Measurements from ENCODE around the gene HSD17B12.

HSD17B12 gene

GRCh38 chr11:43880640-43881159 is 200.2 kb downstream of the HSD17B12 start, which contains the start of gene ALKBH3:
TSS of gene ALKBH3 (plus strand) at chr11:43880831. CDS start at chr11:43882653, 1,822 bp downstream.
- TF ChIP-seq POU6F1 (CRISPR knock-in tag; IDR thresholded peaks at IDR 0.05; ENCODE audit: borderline replicate concordance, low read depth) (no peak), CREB5 (CRISPR knock-in tag; IDR thresholded peaks at IDR 0.05; ENCODE audit: low read depth) (no peak), PPARA (CRISPR knock-in tag; IDR thresholded peaks at IDR 0.05; ENCODE audit: borderline replicate concordance) (peak; percentile 62; the same call in 1 of the 2 replicates), ZFP3 (CRISPR knock-in tag; IDR thresholded peaks at IDR 0.05) (peak; percentile 75; the same call in 1 of the 2 replicates), ZNF70 (CRISPR knock-in tag; IDR thresholded peaks at IDR 0.05) (peak; percentile 68; the same call in 1 of the 2 replicates), TCF4 (CRISPR knock-in tag; IDR thresholded peaks at IDR 0.05; ENCODE audit: borderline replicate concordance) (no peak), ZC3H10 (CRISPR knock-in tag; IDR thresholded peaks at IDR 0.05) (no peak), OSR1 (CRISPR knock-in tag; IDR thresholded peaks at IDR 0.05) (no peak), PATZ1 (CRISPR knock-in tag; IDR thresholded peaks at IDR 0.05; ENCODE audit: borderline replicate concordance) (no peak), ZNF8 (CRISPR knock-in tag; IDR thresholded peaks at IDR 0.05) (0 out of 2 replicates have a peak, but pooled peaks have one; percentile 28), RARB (CRISPR knock-in tag; IDR thresholded peaks at IDR 0.05) (no peak), TOX (CRISPR knock-in tag; IDR thresholded peaks at IDR 0.05; ENCODE audit: borderline replicate concordance) (no peak; the same call in 1 of the 2 replicates), CSDC2 (CRISPR knock-in tag; IDR thresholded peaks at IDR 0.05) (0 out of 2 replicates have a peak, but pooled peaks have one; percentile 65), ZFP30 (CRISPR knock-in tag; IDR thresholded peaks at IDR 0.05) (peak; percentile 46; the same call in 1 of the 2 replicates), ZNF565 (CRISPR knock-in tag; conservative IDR thresholded peaks at IDR 0.05; ENCODE audit: low read depth) (no peak; the same call in 1 of the 2 replicates), BACH2 (CRISPR knock-in tag; IDR thresholded peaks at IDR 0.05; ENCODE audit: borderline replicate concordance) (0 out of 2 replicates have a peak, but pooled peaks have one; percentile 15), GLIS3 (CRISPR knock-in tag; IDR thresholded peaks at IDR 0.05) (no peak), ESRRG (CRISPR knock-in tag; IDR thresholded peaks at IDR 0.05) (no peak), SNAI2 (CRISPR knock-in tag; IDR thresholded peaks at IDR 0.05) (peak; percentile 86), ARNTL (CRISPR knock-in tag; IDR thresholded peaks at IDR 0.05; ENCODE audit: borderline replicate concordance, low read depth) (no peak), ISL1 (CRISPR knock-in tag; IDR thresholded peaks at IDR 0.05) (0 out of 2 replicates have a peak, but pooled peaks have one; percentile 24)
- TF ChIP-seq, protein P1, sequence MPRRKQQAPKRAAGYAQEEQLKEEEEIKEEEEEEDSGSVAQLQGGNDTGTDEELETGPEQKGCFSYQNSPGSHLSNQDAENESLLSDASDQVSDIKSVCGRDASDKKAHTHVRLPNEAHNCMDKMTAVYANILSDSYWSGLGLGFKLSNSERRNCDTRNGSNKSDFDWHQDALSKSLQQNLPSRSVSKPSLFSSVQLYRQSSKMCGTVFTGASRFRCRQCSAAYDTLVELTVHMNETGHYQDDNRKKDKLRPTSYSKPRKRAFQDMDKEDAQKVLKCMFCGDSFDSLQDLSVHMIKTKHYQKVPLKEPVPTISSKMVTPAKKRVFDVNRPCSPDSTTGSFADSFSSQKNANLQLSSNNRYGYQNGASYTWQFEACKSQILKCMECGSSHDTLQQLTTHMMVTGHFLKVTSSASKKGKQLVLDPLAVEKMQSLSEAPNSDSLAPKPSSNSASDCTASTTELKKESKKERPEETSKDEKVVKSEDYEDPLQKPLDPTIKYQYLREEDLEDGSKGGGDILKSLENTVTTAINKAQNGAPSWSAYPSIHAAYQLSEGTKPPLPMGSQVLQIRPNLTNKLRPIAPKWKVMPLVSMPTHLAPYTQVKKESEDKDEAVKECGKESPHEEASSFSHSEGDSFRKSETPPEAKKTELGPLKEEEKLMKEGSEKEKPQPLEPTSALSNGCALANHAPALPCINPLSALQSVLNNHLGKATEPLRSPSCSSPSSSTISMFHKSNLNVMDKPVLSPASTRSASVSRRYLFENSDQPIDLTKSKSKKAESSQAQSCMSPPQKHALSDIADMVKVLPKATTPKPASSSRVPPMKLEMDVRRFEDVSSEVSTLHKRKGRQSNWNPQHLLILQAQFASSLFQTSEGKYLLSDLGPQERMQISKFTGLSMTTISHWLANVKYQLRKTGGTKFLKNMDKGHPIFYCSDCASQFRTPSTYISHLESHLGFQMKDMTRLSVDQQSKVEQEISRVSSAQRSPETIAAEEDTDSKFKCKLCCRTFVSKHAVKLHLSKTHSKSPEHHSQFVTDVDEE (CRISPR knock-in tag; IDR thresholded peaks at IDR 0.05), result peak; percentile 86
- TF ChIP-seq, protein P2, sequence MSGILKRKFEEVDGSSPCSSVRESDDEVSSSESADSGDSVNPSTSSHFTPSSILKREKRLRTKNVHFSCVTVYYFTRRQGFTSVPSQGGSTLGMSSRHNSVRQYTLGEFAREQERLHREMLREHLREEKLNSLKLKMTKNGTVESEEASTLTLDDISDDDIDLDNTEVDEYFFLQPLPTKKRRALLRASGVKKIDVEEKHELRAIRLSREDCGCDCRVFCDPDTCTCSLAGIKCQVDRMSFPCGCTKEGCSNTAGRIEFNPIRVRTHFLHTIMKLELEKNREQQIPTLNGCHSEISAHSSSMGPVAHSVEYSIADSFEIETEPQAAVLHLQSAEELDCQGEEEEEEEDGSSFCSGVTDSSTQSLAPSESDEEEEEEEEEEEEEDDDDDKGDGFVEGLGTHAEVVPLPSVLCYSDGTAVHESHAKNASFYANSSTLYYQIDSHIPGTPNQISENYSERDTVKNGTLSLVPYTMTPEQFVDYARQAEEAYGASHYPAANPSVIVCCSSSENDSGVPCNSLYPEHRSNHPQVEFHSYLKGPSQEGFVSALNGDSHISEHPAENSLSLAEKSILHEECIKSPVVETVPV (CRISPR knock-in tag; IDR thresholded peaks at IDR 0.05), result no peak
- peak; percentile 100 for ATAC-seq

- no peak for ATAC-seq
Observed at GRCh38 chr11:43892851-43893250, 212.3 kb downstream of the HSD17B12 start.

More at GRCh38 chr11:43892851-43893250, 212.3 kb downstream of the HSD17B12 start:
- TF ChIP-seq CREB5 (CRISPR knock-in tag; IDR thresholded peaks at IDR 0.05; ENCODE audit: low read depth), result no peak
- no peak for TF ChIP-seq TCF4 (CRISPR knock-in tag; IDR thresholded peaks at IDR 0.05; ENCODE audit: borderline replicate concordance)
- TF ChIP-seq ISL1 (CRISPR knock-in tag; IDR thresholded peaks at IDR 0.05), result peak; percentile 44
- TF ChIP-seq PATZ1 (CRISPR knock-in tag; IDR thresholded peaks at IDR 0.05; ENCODE audit: borderline replicate concordance), result no peak
- no peak for TF ChIP-seq ZC3H10 (CRISPR knock-in tag; IDR thresholded peaks at IDR 0.05)
- no peak for TF ChIP-seq ZFP3 (CRISPR knock-in tag; IDR thresholded peaks at IDR 0.05)
- TF ChIP-seq, protein P1 (CRISPR knock-in tag; IDR thresholded peaks at IDR 0.05), result peak; percentile 75
